Lower leg skin (tissue), 3 donors: ENCODE measurements around the gene FAM20A.

Experiments
- POLR2A ChIP-seq, 2 donors: fragments of 450-650 bp; IDR thresholded peaks; one replicate each; pipeline ENCODE4 v1.6.1; 2016 to 2017; ENCODE audit warnings: antibody characterized with exemption in 2 of 2, mild to moderate bottlenecking in 1 of 2, moderate library complexity in 1 of 2
- TF ChIP-seq, protein P1 (sequence below), 3 donors: fragments of 450-650 bp; IDR thresholded peaks; one replicate each; pipeline ENCODE4 v1.5.1; 2016; ENCODE audit warnings: antibody characterized with exemption in 3 of 3, mild to moderate bottlenecking in 3 of 3, moderate library complexity in 2 of 3

DNA sequence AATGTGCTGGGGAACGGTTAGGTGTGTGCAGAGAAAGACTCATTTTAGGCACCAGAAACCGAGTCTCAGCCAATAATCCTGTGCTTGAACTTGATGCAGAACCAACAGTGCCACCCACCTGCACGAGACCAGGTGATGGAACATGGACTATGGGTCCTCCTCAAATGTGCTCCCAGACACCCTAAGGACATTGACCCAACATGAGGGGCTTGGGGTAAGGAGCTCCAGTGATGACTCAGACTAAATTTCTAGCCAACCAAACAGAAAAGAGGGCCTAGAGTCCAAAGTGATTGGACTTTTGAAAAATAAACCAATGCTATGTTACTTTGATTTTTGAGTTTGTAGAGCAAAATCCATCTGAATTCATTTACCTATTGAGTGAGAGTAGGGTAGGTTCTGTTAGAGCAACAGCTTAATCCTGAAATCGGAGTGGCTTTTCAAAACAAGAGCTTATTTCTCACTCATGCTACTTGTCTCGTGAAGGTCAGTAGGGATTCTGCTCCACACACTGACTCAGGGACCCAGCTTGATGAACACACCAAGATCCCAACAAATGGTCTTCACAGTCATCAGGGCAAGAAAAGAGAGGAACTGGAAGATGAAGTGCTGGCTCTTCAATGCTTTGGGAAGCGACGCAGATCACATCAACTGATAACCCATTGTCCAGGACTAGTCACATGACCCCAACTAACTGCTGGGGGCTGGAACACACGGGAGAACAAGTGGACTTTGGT is 21.8 kb downstream of the FAM20A start:
- TF ChIP-seq, protein P1, sequence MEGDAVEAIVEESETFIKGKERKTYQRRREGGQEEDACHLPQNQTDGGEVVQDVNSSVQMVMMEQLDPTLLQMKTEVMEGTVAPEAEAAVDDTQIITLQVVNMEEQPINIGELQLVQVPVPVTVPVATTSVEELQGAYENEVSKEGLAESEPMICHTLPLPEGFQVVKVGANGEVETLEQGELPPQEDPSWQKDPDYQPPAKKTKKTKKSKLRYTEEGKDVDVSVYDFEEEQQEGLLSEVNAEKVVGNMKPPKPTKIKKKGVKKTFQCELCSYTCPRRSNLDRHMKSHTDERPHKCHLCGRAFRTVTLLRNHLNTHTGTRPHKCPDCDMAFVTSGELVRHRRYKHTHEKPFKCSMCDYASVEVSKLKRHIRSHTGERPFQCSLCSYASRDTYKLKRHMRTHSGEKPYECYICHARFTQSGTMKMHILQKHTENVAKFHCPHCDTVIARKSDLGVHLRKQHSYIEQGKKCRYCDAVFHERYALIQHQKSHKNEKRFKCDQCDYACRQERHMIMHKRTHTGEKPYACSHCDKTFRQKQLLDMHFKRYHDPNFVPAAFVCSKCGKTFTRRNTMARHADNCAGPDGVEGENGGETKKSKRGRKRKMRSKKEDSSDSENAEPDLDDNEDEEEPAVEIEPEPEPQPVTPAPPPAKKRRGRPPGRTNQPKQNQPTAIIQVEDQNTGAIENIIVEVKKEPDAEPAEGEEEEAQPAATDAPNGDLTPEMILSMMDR (IDR thresholded peaks at IDR 0.05): no peak
- TF ChIP-seq POLR2A (IDR thresholded peaks at IDR 0.05): no peak
